Epithelial cell of prostate (primary cell): ENCODE measurements around the gene LGI2.

Experiments used
- DNase-seq: peaks from one replicate; pipeline ENCODE4 v3.0.0-alpha.2; 2011; ENCODE audit warnings: low read depth, low spot score
- H3K27ac ChIP-seq: fragments of 450-650 bp; 2 replicates; pipeline ENCODE4 v1.5.1; 2017; ENCODE audit warnings: mild to moderate bottlenecking

LGI2 gene

GRCh38 chr4:24969486-24969885 is 61.3 kb downstream of the LGI2 start:
- no peak for DNase-seq
- no peak overlapping the region for H3K27ac ChIP-seq

GRCh38 chr4:24968992-24969391 is 61.8 kb downstream of the LGI2 start:
- no peak for DNase-seq
- no peak overlapping the region for H3K27ac ChIP-seq

GRCh38 chr4:24968278-24968677 is 62.5 kb downstream of the LGI2 start:
- DNase-seq = no peak
- H3K27ac ChIP-seq = no peak overlapping the region

- DNase-seq = no peak
- no peak overlapping the region for H3K27ac ChIP-seq
Measured at GRCh38 chr4:24967346-24967745, 63.4 kb downstream of the LGI2 start.

- no peak overlapping the region for H3K27ac ChIP-seq
- no peak for DNase-seq
Measured at GRCh38 chr4:24966076-24966475, 64.7 kb downstream of the LGI2 start.

DNA sequence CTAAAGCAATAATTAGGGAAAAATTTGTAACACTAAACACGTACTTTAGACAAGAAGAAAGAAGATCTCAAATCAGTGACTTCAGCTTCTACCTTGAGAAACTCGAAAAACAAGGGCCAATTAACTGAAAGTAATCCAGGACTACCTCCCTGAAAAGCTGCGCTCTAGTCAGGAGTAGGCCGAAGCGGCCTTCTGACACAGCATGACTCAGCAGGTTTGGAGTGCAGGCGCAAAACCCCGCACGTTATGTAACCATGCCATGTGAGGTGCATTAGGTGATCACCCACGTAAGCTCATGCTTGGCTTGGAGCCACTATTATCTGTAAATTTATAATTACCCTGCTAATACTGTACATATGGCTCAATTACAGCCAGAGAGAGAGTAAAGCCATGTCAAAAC is 65.1 kb downstream of the LGI2 start:
- DNase-seq = no peak
- no peak overlapping the region for H3K27ac ChIP-seq

- no peak overlapping the region for H3K27ac ChIP-seq
- no peak for DNase-seq
Measured at GRCh38 chr4:24963277-24963676, 67.5 kb downstream of the LGI2 start.

- DNase-seq = no peak
- H3K27ac ChIP-seq = no peak overlapping the region
Measured at GRCh38 chr4:24957886-24958285, 72.9 kb downstream of the LGI2 start.

- DNase-seq = no peak
- H3K27ac ChIP-seq = no peak overlapping the region
Measured at GRCh38 chr4:24956763-24957162, 74.0 kb downstream of the LGI2 start.

GRCh38 chr4:24956091-24956490 is 74.7 kb downstream of the LGI2 start:
- DNase-seq = no peak
- H3K27ac ChIP-seq = no peak overlapping the region

DNA sequence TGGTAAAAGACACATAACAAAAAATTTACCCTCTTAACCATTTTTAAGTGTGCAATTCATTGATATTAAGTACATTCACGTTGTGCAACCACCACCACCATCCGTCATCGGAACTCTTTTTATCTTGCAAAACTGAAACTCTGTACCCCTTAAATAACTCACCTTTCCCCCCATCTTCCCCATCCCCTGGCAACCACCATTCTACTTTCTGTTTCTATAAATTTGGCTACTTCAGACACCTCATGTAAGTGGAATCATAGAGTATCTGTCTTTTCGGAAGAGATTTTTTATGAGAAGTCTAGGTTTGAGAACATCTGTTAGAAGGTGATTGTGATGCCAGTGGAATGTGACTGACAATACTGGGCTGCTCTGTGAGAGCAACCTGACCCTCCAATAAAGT is 78.1 kb downstream of the LGI2 start:
- no peak overlapping the region for H3K27ac ChIP-seq
- no peak for DNase-seq

DNA sequence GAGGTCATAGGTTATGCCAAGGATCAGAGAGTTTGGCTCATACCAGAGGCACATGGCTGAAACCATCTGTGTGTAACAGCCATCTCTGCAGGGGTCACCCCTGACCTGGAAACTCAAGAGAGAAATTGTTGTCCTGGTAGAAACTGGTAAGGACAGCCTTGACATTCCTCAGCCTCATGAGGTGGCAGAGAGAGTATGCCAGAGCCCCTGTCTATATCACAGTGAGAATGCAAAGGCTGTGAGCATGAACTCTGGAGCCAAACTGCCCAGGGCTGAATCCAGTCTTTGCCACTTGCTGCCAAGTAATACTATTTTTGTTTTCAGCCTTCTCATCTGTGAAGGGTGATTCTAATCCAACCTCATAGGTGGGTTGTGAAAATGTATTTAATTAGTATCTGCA is 80.8 kb downstream of the LGI2 start:
- DNase-seq = no peak
- H3K27ac ChIP-seq = no peak overlapping the region
